ENCODE measurements around the gene SSBP3. TPM values are rescaled to one million over a fixed set of nuclear protein-coding genes. Genes with fewer than 3 reads are reported as not detected.

SSBP3 gene
- total RNA-seq, 1 experiment from 2014 or later = 42.1 TPM

GRCh38 chr1:54219688-54220003 is 186.5 kb downstream of the SSBP3 start:
- H3K27ac Mint-ChIP-seq (ENCODE audit: unreplicated experiment) = no peak overlapping the region
- Histone ChIP-seq H3K27me3 (replicated peaks; ENCODE audit: control insufficient read depth, insufficient read depth, low read length) (no peaks in the 10 kb centered on the region), H3K9me3 (no peaks in the 10 kb centered on the region), H3K36me3 (ENCODE audit: control insufficient read depth, insufficient read depth, low read length) (no peaks in the 10 kb centered on the region; the same call in 1 of the 2 replicates), H3K4me3 (ENCODE audit: low read depth, low read length) (no peak overlapping the region), H3K4me1 (no peaks in the 10 kb centered on the region)
- H3K9me3 Mint-ChIP-seq (ENCODE audit: unreplicated experiment) = no peaks in the 10 kb centered on the region
- no TSS peak for BruUV-seq (replicated peaks)
- DNase-seq = no peak
- peaks cover 56% of the 10 kb centered on the region for H3K36me3 Mint-ChIP-seq (ENCODE audit: insufficient read depth, unreplicated experiment)
- ChIA-PET POLR2A (no interaction called here), CTCF (interaction anchor here (0.7 kb wide), 1 partner anchor 19 kb away, joined by 3 read pairs; no protein-coding TSS in a partner anchor)
- TF ChIP-seq CTCF (IDR thresholded peaks at IDR 0.05; ENCODE audit: insufficient read depth in 1 of 2, low read depth in 1 of 2, low read length in 1 of 2, severe bottlenecking in 1 of 2, unreplicated experiment in 1 of 2) = no peak
- no peaks in the 10 kb centered on the region for H3K4me1 Mint-ChIP-seq (ENCODE audit: low read depth, unreplicated experiment)
- no peaks in the 10 kb centered on the region for H3K27me3 Mint-ChIP-seq (ENCODE audit: insufficient read depth, unreplicated experiment)
- intact Hi-C loops (cut with micrococcal nuclease; ENCODE audit: unreplicated experiment) = no loop called here
- H3K4me3 Mint-ChIP-seq (ENCODE audit: unreplicated experiment) = no peak overlapping the region

- peaks cover 56% of the 10 kb centered on the region for H3K36me3 Mint-ChIP-seq (ENCODE audit: insufficient read depth, unreplicated experiment)
- no peak for TF ChIP-seq CTCF (IDR thresholded peaks at IDR 0.05; ENCODE audit: insufficient read depth in 1 of 2, low read depth in 1 of 2, low read length in 1 of 2, severe bottlenecking in 1 of 2, unreplicated experiment in 1 of 2)
- no peak for DNase-seq
- H3K4me3 Mint-ChIP-seq (ENCODE audit: unreplicated experiment) = no peak overlapping the region
- H3K4me3 ChIP-seq (ENCODE audit: low read depth, low read length) = no peak overlapping the region
- no peaks in the 10 kb centered on the region; the same call in 1 of the 2 replicates for H3K36me3 ChIP-seq (ENCODE audit: control insufficient read depth, insufficient read depth, low read length)
- H3K9me3 ChIP-seq = no peaks in the 10 kb centered on the region
- no peak overlapping the region for H3K27ac Mint-ChIP-seq (ENCODE audit: unreplicated experiment)
- no peaks in the 10 kb centered on the region for H3K27me3 ChIP-seq (replicated peaks; ENCODE audit: control insufficient read depth, insufficient read depth, low read length)
- no peaks in the 10 kb centered on the region for H3K4me1 ChIP-seq
- no TSS peak for BruUV-seq (replicated peaks)
- POLR2A ChIA-PET = no interaction called here
- no peaks in the 10 kb centered on the region for H3K27me3 Mint-ChIP-seq (ENCODE audit: insufficient read depth, unreplicated experiment)
- intact Hi-C loops (cut with micrococcal nuclease; ENCODE audit: unreplicated experiment) = no loop called here
- no peaks in the 10 kb centered on the region for H3K9me3 Mint-ChIP-seq (ENCODE audit: unreplicated experiment)
- no peaks in the 10 kb centered on the region for H3K4me1 Mint-ChIP-seq (ENCODE audit: low read depth, unreplicated experiment)
- CTCF ChIA-PET = no interaction called here
Observed at GRCh38 chr1:54218883-54219687, 187.1 kb downstream of the SSBP3 start.

- H3K4me1 ChIP-seq = no peaks in the 10 kb centered on the region
- H3K27me3 ChIP-seq (replicated peaks; ENCODE audit: control insufficient read depth, insufficient read depth, low read length) = no peaks in the 10 kb centered on the region
- Mint-ChIP-seq H3K4me1 (ENCODE audit: low read depth, unreplicated experiment) (no peaks in the 10 kb centered on the region), H3K4me3 (ENCODE audit: unreplicated experiment) (no peak overlapping the region), H3K27me3 (ENCODE audit: insufficient read depth, unreplicated experiment) (no peaks in the 10 kb centered on the region), H3K36me3 (ENCODE audit: insufficient read depth, unreplicated experiment) (peaks cover 62% of the 10 kb centered on the region), H3K9me3 (ENCODE audit: unreplicated experiment) (no peaks in the 10 kb centered on the region), H3K27ac (ENCODE audit: unreplicated experiment) (no peak overlapping the region)
- POLR2A ChIA-PET = no interaction called here
- no TSS peak for BruUV-seq (replicated peaks)
- H3K9me3 ChIP-seq = no peaks in the 10 kb centered on the region
- TF ChIP-seq CTCF (IDR thresholded peaks at IDR 0.05; ENCODE audit: insufficient read depth in 1 of 2, low read depth in 1 of 2, low read length in 1 of 2, severe bottlenecking in 1 of 2, unreplicated experiment in 1 of 2) = no peak
- intact Hi-C loops (cut with micrococcal nuclease; ENCODE audit: unreplicated experiment) = no loop called here
- CTCF ChIA-PET = interaction anchor here (0.9 kb wide), 1 partner anchor 408 kb away, joined by 3 read pairs; the partner anchor contains the start of gene FAM151A
- no peaks in the 10 kb centered on the region; the same call in 1 of the 2 replicates for H3K36me3 ChIP-seq (ENCODE audit: control insufficient read depth, insufficient read depth, low read length)
- no peak overlapping the region for H3K4me3 ChIP-seq (ENCODE audit: low read depth, low read length)
- DNase-seq = no peak
Observed at GRCh38 chr1:54215523-54215922, 190.7 kb downstream of the SSBP3 start.
